Astrocyte of the hippocampus (primary cell): ENCODE data around the gene CISD2.
"Not testable (repeated sequence)": the region's sequence is repeated elsewhere in the genome, so short reads cannot be mapped to it uniquely, and the experiment has no call there.

ENCODE experiments used
- DNase-seq: peaks from one replicate; pipeline ENCODE4 v3.0.0; 2011; ENCODE audit warnings: low read depth, low spot score

CISD2 gene

GRCh38 chr4:102868781-102869568 lies at the start of gene CISD2:
CISD2 (plus strand) TSS chr4:102868992; CDS start chr4:102869085, 93 bp downstream.
- DNase-seq: peak; percentile 98

GRCh38 chr4:102819100-102819499 lies 49.7 kb upstream of the CISD2 start:
- DNase-seq: not testable (repeated sequence)

DNA sequence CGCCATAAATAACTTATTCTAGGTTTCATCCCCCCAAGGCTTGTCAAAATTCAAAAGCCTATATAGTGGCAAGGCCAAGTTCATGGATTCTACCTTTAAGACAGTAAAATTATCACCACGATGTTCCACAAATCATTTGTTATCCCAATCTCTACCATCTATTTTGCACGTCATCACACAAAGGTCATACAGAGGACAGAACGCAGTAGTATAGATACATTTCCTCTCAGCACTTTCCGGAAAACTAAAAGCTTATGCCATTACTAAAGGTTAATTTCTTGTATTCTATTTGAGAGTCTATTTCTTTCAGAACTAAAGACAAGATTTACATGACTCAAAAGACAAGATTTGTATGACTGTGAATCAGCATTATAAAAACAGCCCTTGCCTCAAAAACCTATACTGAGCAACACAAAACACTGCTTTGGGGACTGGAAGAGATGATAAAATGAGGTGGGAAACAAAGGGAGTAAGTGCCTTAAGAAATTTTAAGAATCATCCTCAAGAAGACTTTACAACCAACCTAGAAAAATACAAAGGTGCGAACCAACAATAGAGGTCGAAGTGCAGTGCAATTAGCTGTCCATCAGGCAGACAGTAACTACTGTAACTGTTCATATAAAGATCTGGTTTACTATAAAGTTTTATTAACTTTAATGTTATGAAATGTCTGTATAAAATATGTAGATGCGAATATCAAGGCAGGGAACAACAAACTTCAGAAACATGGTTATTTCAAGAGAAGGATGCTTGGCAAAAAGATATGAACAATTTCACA lies 49.0 kb upstream of the CISD2 start:
- no peak for DNase-seq

DNA sequence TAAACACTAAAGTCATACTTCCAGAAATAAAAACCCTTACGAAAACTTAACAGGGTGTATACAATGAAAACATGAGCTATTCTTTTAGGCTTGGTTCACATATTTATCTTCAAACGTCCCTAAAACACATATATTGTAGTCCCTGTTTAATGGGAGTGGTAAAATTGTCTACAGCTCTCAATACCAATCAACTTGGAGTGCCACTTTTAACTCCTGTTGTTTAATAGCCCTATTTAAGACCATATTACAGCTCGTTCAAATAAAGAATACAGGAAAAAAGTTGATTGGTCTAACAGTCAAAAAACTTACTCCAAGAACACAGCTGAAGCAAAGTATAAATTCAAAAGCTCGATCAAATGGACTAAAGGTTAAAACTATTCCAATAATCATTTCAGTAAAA lies 45.3 kb upstream of the CISD2 start:
- no peak for DNase-seq

GRCh38 chr4:102823897-102824296 lies 44.9 kb upstream of the CISD2 start:
- no peak for DNase-seq

DNA sequence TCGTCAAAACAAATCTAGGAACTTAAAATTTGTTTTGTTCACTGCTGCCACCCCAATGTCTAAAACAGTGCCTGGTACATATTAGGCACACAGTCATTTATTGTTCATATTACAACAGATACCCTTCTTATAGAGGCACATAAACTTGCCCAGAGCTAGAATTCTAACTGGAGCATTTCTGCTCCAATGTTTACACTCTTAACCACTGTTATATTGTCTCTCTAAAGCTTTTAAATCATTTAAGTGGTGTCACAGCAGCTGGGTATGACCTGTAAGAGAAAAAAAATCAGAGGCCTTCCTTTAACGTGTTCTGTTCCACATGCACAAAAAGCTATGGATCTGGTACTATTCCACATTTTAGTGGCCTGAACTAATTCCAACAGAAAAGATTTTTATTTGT lies 44.4 kb upstream of the CISD2 start:
- no peak for DNase-seq

- DNase-seq: peak; percentile 70
Measured at GRCh38 chr4:102825261-102826091, 43.3 kb upstream of the CISD2 start.

DNA sequence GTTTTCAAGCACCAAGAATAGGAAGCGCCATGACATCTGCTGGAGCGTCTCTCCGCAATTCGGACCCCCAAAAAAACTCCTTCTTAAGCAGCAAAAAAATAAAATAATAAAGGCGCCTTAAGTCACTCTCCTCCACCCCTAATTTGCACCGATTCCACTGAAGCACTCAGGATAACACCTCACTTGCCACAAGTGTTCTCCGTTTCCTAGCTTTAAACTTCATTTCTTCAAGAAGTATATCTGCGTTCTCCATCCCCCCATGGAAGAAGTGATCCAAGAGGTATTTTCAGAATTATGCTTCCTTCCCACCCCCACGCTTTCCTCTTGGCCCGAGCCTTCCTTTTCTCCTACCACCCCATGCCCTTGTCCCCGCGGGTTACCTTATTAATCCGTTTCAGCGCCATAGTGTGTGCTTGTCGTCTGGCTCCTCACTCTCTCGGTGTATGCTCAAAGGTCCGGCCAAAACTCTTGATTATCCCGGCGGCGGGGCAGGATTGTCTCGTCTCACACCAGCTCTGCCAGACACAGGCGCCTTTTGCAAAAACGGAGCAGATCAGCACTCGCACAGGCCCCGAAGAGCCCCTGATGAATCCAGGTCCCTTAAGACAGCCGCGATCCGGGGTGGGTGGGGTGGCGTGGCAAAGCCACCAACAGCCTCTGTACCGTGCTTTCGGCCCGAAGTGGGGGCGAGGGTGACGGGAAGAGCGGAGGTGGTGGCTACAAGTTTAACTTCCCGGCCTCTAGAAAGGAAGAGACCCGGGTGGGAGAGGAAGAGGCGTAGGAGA lies 42.5 kb upstream of the CISD2 start:
- DNase-seq: no peak

DNA sequence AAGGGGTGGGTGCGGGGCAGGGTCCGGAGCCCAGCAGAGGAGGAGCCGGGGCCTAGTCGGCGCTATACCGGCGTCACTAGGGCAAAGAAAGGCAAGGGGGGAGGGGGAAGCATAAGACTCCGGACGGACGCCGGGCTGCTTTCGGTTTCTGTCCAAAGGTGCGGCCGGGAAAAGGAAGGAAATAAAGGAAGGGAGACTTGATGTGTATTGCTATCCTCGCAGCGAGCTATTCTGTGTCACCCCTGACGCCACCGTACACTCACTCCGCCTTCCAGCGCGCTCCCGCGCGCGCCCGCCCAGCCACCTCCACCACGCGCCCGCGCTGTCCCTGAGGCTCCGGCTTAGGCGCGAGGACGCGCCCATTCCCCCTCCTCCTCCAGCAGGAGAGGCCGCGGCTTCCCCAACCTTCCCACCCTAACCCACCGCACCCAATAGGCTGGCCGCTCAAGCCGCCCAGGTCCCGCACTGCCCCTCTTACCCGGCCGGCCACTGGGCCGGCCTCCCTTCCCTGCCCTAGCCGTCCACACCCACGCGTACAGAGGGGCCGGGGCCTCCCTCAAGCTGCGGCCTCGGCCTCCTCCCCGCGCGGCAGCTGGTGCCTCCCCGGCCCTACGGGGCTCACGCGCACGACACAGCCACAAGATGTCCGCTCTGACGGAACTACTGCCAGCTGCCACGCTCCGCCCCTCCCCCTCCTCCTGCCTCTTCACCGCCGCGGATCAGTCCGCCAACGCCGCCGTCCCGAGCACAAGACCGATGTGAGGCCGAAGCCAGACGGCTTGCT lies 41.7 kb upstream of the CISD2 start, which contains the start of gene UBE2D3:
TSS of gene UBE2D3 (minus strand) at position 662 of the 784 bp plus-strand sequence. CDS start 1,043 bp downstream, outside the sequence.
- peak; percentile 98 for DNase-seq

GRCh38 chr4:102827674-102828496 lies 40.9 kb upstream of the CISD2 start:
- peak; percentile 100 for DNase-seq

DNA sequence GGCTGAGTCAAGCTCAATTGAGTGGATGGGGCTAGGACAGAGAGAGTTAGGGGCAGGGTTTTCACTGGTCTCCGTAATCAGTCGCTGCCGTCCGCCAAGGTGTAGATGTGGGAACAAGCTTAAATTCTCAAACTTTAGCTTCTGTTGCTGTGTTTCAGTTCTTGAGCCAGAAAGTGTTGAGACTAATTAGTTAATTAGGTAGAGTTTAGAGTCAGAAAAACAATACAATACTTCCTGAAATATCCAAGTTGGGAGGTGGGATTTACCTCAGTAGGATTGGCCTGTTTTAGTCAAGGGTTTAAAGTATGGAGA lies 40.3 kb upstream of the CISD2 start:
- no peak for DNase-seq

DNA sequence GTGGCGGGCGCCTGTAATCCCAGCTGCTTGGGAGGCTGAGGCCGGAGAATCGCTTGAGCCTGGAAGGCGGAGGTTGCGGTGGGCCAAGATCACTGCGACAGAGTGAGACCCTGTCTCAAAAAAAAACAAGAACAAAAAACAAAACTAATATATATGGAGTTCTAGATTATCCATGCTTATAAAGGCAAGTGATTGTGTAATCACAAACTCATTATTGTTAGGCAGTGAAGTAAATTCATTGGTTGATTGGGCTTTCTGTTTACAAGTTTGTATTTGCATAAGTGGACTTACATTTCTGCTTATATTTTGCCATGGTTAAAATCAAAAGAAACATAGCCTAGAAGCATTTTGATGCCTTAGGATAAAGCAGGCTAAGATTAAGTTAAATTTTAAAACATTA lies 39.0 kb upstream of the CISD2 start:
- DNase-seq: no peak

- DNase-seq: no peak
Measured at GRCh38 chr4:102832105-102832504, 36.7 kb upstream of the CISD2 start.

- DNase-seq: no peak
Measured at GRCh38 chr4:102832667-102833066, 36.1 kb upstream of the CISD2 start.

- DNase-seq: no peak
Measured at GRCh38 chr4:102836596-102836995, 32.2 kb upstream of the CISD2 start.

- no peak for DNase-seq
Measured at GRCh38 chr4:102842367-102842766, 26.4 kb upstream of the CISD2 start.

- no peak for DNase-seq
Measured at GRCh38 chr4:102843273-102843672, 25.5 kb upstream of the CISD2 start.

DNA sequence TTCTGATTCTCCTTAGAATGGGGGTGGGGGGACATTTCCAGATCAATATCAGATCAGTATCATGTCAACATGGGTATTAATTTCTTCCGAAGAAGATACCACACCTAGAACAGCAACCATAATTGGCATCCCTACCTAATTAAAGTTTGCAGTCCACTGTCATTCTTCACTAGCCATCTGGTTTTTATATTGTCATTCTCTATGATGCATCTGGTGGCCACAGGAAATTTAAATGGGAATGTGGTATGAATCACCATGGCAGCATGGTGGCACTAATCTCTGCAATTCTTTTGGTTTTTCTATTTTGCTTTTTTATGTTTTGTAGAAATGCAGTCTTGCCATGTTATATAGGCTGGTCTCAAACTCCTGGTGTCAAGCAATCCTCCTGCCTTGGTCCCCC lies 24.9 kb upstream of the CISD2 start:
- DNase-seq: peak; percentile 11

DNA sequence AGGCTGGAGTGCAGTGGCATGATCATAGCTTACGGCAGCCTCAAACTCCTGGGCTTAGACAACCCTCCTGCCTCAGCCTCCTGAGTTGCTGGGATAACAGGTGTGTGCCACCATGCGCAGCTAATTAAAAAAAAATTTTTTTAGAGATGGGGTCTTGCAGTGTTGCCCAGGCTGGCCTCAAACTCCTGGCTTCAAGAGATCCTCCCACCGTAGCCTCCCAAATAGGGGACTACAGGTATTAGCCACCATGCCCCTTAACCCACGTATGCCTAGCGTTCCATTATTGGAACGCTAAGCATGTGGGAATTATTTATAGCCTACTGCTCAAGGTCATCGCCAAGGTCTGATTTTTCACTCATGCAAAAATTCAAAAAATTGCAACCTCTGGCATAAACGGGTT lies 21.1 kb upstream of the CISD2 start:
- DNase-seq: no peak
